Neural cell (in vitro differentiated cells): ENCODE data around the gene SLC25A27. TPM values are rescaled to one million over a fixed set of nuclear protein-coding genes. Genes with fewer than 3 reads are reported as not detected.
"Not testable (repeated sequence)": the region's sequence is repeated elsewhere in the genome, so short reads cannot be mapped to it uniquely, and the experiment has no call there.

ENCODE experiments used
- H2AFZ ChIP-seq: fragments of 200-600, 300-800 bp; sonication (generic), shearing (Covaris generic); 2 replicates; pipeline ENCODE4 v1.6.0; 2014; ENCODE audit warnings: low read depth, mild to moderate bottlenecking, antibody characterized with exemption, low read length, moderate library complexity
- H3F3A ChIP-seq: fragments of 200-600 bp; shearing (Covaris generic); 2 replicates; pipeline ENCODE4 v1.6.1; 2016; ENCODE audit warnings: mild to moderate bottlenecking, moderate library complexity, mixed read lengths, antibody characterized with exemption, low read length; ENCODE audit not compliant: insufficient read depth, poor library complexity, severe bottlenecking
- H3K27ac ChIP-seq: fragments of 200-600, 300-800 bp; sonication (generic), shearing (Covaris generic); 2 replicates; pipeline ENCODE4 v1.5.1; 2014; ENCODE audit warnings: mild to moderate bottlenecking, low read length, moderate library complexity
- H3K27me3 ChIP-seq: fragments of 300-800, 200-600 bp; sonication (generic), shearing (Covaris generic); 2 replicates; pipeline ENCODE4 v1.6.0; 2014; ENCODE audit warnings: mild to moderate bottlenecking, low read depth, low read length, moderate library complexity; ENCODE audit not compliant: insufficient read depth
- H3K36me3 ChIP-seq: fragments of 300-800, 200-600 bp; sonication (generic), shearing (Covaris generic); 2 replicates; pipeline ENCODE4 v1.5.1; 2014; ENCODE audit warnings: mild to moderate bottlenecking, antibody characterized with exemption, low read length, moderate library complexity; ENCODE audit not compliant: insufficient read depth
- H3K4me2 ChIP-seq: fragments of 300-800, 200-600 bp; sonication (generic), shearing (Covaris generic); 2 replicates; pipeline ENCODE4 v1.6.0; 2014; ENCODE audit warnings: mild to moderate bottlenecking, low read length
- H3K4me3 ChIP-seq: fragments of 300-800, 200-600 bp; sonication (generic), shearing (Covaris generic); 2 replicates; pipeline ENCODE4 v1.5.1; 2014; ENCODE audit warnings: mild to moderate bottlenecking, low read length, moderate library complexity
- H3K79me2 ChIP-seq: fragments of 200-600 bp; shearing (Covaris generic); replicated peaks from 2 replicates; pipeline ENCODE4 v1.6.0; 2014; ENCODE audit warnings: mild to moderate bottlenecking, low read length, moderate library complexity; ENCODE audit not compliant: insufficient read depth
- H3K9ac ChIP-seq: fragments of 300-800, 200-600 bp; sonication (generic), shearing (Covaris generic); 2 replicates; pipeline ENCODE4 v1.6.1; 2016; ENCODE audit warnings: mild to moderate bottlenecking, low read length, mixed read lengths
- H3K9me2 ChIP-seq: fragments of 200-600 bp; shearing (Covaris generic); 2 replicates; pipeline ENCODE4 v1.6.1; 2016; ENCODE audit warnings: mild to moderate bottlenecking, low read length, mixed read lengths; ENCODE audit not compliant: insufficient read depth
- H3K9me3 ChIP-seq: fragments of 200-600, 300-800 bp; sonication (generic), shearing (Covaris generic); 2 replicates; pipeline ENCODE4 v1.6.1; 2016; ENCODE audit warnings: mild to moderate bottlenecking, mixed run types, low read length, moderate library complexity, mixed read lengths
- H4K20me1 ChIP-seq: fragments of 200-600 bp; shearing (Covaris generic); 2 replicates; pipeline ENCODE4 v1.6.1; 2016; ENCODE audit warnings: mild to moderate bottlenecking, mixed run types; ENCODE audit not compliant: insufficient read depth
- EP300 ChIP-seq: fragments of 450-650 bp; conservative IDR thresholded peaks from 2 replicates; pipeline ENCODE4 v1.6.1; 2014; ENCODE audit warnings: antibody characterized with exemption, mild to moderate bottlenecking, moderate library complexity; ENCODE audit not compliant: poor library complexity, severe bottlenecking
- EZH2 ChIP-seq: fragments of 200-600, 300-800 bp; shearing (Covaris generic), sonication (generic); IDR thresholded peaks from 2 replicates; pipeline ENCODE4 v1.6.1; 2014; ENCODE audit warnings: antibody characterized with exemption, low read length, borderline replicate concordance, mild to moderate bottlenecking; ENCODE audit not compliant: insufficient read depth, poor library complexity, severe bottlenecking
- MXI1 ChIP-seq: fragments of 450-650 bp; conservative IDR thresholded peaks from 2 replicates; pipeline ENCODE4 v1.6.1; 2014; ENCODE audit warnings: antibody characterized with exemption, mild to moderate bottlenecking; ENCODE audit not compliant: poor library complexity, severe bottlenecking
- POLR2AphosphoS5 ChIP-seq: IDR thresholded peaks from 2 replicates; pipeline ENCODE4 v1.6.1; 2012
- RAD21 ChIP-seq: fragments of 450-650 bp; conservative IDR thresholded peaks from 2 replicates; pipeline ENCODE4 v1.6.1; 2014; ENCODE audit warnings: antibody characterized with exemption, mild to moderate bottlenecking, moderate library complexity
- SMC3 ChIP-seq: fragments of 450-650 bp; conservative IDR thresholded peaks from 2 replicates; pipeline ENCODE4 v1.6.1; 2014; ENCODE audit warnings: antibody characterized with exemption, mild to moderate bottlenecking, moderate library complexity; ENCODE audit not compliant: poor library complexity
- TAF1 ChIP-seq: IDR thresholded peaks from 2 replicates; pipeline ENCODE4 v1.6.1; 2012; ENCODE audit warnings: low read depth
- polyA plus RNA-seq: library from polyadenylated mRNA; depleted of rRNA; stranded (reverse); fragments of >200 nt; gene quantifications from 2 replicates; pipeline ENCODE4 v1.2.3, GENCODE V29; 2014
- TF ChIP-seq, protein P1 (sequence below): IDR thresholded peaks from 2 replicates; pipeline ENCODE4 v1.6.1; 2012; ENCODE audit warnings: borderline replicate concordance
- TF ChIP-seq, protein P2 (sequence below): fragments of 450-650 bp; IDR thresholded peaks from 2 replicates; pipeline ENCODE4 v1.5.1; 2014; ENCODE audit warnings: antibody characterized with exemption, mild to moderate bottlenecking, moderate library complexity; ENCODE audit not compliant: poor library complexity, severe bottlenecking

Gene SLC25A27
- polyA plus RNA-seq, 1 donor from 2014 or later, result 44.5 TPM

DNA sequence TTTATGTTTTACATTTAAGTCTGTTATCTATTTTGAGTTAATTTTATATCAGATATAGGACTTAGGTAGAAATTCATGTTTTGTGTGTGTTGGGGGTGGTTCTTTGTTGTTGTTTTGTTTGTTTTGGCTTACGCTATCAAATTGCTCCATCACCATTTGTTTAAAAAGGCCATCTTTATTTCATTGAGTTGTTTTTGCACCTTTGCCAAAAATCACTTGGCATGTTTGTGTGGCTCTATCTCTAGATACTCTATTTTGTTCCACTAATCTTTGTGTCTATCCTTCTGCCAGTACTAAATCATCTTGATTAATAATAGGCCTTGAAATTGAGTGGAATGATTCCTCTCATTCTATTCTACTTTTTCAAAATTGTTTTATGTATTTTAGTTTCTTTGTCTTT, 7.5 kb upstream of the SLC25A27 start:
- Histone ChIP-seq H3K27me3 (no peaks in the 10 kb centered on the region), H3K9me2 (no peaks in the 10 kb centered on the region), H3K9ac (no peak overlapping the region), H3K4me2 (no peak overlapping the region), H3K4me3 (no peak overlapping the region), H3F3A (no peaks in the 10 kb centered on the region), H3K36me3 (no peaks in the 10 kb centered on the region), H2AFZ (no peak overlapping the region), H3K79me2 (no peaks in the 10 kb centered on the region), H3K9me3 (no peaks in the 10 kb centered on the region), H3K27ac (no peak overlapping the region), H4K20me1 (no peaks in the 10 kb centered on the region)
- TF ChIP-seq POLR2AphosphoS5 (no peak), EZH2 (no peak), SMC3 (no peak), RAD21 (no peak), EP300 (no peak), TAF1 (no peak), MXI1 (no peak)
- TF ChIP-seq, protein P1, sequence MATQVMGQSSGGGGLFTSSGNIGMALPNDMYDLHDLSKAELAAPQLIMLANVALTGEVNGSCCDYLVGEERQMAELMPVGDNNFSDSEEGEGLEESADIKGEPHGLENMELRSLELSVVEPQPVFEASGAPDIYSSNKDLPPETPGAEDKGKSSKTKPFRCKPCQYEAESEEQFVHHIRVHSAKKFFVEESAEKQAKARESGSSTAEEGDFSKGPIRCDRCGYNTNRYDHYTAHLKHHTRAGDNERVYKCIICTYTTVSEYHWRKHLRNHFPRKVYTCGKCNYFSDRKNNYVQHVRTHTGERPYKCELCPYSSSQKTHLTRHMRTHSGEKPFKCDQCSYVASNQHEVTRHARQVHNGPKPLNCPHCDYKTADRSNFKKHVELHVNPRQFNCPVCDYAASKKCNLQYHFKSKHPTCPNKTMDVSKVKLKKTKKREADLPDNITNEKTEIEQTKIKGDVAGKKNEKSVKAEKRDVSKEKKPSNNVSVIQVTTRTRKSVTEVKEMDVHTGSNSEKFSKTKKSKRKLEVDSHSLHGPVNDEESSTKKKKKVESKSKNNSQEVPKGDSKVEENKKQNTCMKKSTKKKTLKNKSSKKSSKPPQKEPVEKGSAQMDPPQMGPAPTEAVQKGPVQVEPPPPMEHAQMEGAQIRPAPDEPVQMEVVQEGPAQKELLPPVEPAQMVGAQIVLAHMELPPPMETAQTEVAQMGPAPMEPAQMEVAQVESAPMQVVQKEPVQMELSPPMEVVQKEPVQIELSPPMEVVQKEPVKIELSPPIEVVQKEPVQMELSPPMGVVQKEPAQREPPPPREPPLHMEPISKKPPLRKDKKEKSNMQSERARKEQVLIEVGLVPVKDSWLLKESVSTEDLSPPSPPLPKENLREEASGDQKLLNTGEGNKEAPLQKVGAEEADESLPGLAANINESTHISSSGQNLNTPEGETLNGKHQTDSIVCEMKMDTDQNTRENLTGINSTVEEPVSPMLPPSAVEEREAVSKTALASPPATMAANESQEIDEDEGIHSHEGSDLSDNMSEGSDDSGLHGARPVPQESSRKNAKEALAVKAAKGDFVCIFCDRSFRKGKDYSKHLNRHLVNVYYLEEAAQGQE, result no peak
- TF ChIP-seq, protein P2, sequence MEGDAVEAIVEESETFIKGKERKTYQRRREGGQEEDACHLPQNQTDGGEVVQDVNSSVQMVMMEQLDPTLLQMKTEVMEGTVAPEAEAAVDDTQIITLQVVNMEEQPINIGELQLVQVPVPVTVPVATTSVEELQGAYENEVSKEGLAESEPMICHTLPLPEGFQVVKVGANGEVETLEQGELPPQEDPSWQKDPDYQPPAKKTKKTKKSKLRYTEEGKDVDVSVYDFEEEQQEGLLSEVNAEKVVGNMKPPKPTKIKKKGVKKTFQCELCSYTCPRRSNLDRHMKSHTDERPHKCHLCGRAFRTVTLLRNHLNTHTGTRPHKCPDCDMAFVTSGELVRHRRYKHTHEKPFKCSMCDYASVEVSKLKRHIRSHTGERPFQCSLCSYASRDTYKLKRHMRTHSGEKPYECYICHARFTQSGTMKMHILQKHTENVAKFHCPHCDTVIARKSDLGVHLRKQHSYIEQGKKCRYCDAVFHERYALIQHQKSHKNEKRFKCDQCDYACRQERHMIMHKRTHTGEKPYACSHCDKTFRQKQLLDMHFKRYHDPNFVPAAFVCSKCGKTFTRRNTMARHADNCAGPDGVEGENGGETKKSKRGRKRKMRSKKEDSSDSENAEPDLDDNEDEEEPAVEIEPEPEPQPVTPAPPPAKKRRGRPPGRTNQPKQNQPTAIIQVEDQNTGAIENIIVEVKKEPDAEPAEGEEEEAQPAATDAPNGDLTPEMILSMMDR, result no peak

DNA sequence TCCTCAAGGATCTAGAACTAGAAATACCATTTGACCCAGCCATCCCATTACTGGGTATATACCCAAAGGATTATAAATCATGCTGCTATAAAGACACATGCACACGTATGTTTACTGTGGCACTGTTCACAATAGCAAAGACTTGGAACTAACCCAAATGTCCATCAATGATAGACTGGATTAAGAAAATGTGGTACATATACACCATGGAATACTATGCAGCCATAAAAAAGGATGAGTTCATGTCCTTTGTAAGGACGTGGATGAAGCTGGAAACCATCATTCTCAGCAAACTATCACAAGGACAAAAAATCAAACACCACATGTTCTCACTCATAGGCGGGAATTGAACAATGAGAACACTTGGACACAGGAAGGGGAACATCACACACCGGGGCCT, 4.7 kb upstream of the SLC25A27 start:
- not testable (repeated sequence) for H3K9ac ChIP-seq, H3K79me2 ChIP-seq, H4K20me1 ChIP-seq, H3F3A ChIP-seq, H3K4me2 ChIP-seq, H3K27me3 ChIP-seq, H3K27ac ChIP-seq, H3K4me3 ChIP-seq, H3K36me3 ChIP-seq, H2AFZ ChIP-seq, H3K9me2 ChIP-seq, H3K9me3 ChIP-seq

DNA sequence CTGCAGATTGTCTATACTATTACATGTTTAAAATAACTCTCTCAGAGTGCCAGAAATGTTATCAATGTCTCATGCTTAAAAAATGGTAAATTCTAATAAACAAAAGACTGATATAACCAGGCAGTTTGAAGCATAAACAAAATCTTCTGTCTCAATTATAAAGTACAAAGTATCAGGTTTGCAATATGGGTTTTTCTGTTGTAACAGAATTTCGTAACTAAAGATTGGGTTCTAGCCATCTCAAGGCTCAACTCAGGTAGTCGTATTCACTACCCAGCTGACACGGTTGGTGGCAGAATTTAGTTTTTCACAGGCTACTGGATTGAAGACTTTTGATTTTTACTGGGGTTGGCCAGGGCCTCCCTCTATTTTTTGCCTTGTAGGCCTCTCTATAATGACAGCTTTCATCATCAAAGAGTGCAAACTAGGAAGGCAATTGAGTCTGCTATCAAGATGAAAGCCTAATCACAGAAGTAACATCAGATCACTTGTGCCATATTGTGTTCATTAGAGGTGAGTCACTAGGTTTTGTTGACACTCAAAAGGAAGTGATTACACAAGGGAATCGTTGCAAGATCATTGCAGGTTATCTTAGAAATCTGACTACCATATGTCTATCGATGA, 3.8 kb upstream of the SLC25A27 start:
- TF ChIP-seq MXI1 (no peak), TAF1 (no peak), RAD21 (no peak), EZH2 (no peak), SMC3 (no peak), POLR2AphosphoS5 (no peak), EP300 (no peak)
- TF ChIP-seq, protein P2, result no peak
- TF ChIP-seq, protein P1, result no peak
- Histone ChIP-seq H3K9ac (no peak overlapping the region), H3K4me3 (no peak overlapping the region), H3K27me3 (no peaks in the 10 kb centered on the region), H3K9me2 (no peaks in the 10 kb centered on the region), H3K4me2 (no peak overlapping the region), H3K9me3 (no peaks in the 10 kb centered on the region), H2AFZ (no peak overlapping the region), H4K20me1 (no peaks in the 10 kb centered on the region), H3K79me2 (no peaks in the 10 kb centered on the region), H3K27ac (no peak overlapping the region), H3K36me3 (no peaks in the 10 kb centered on the region), H3F3A (no peaks in the 10 kb centered on the region)
